Lung (tissue), 12 donors: ENCODE results near the gene RHOC. TPM values are rescaled to one million over a fixed set of nuclear protein-coding genes. Genes with fewer than 3 reads are reported as not detected.

Source experiments
- ATAC-seq: fragments of 200-7000 bp; cut with Tn5 transposase; one replicate; pipeline ENCODE4 v1.9.1; 2020; ENCODE audit warnings: moderate number of reproducible peaks; ENCODE audit not compliant: insufficient read depth, low FRiP score
- DNase-seq, 3 donors: peaks; one replicate each; pipeline ENCODE4 v3.0.0-alpha.2; 2013 to 2017
- H3K27ac ChIP-seq, 2 donors: one replicate each; pipeline ENCODE4 v1.5.1; 2013; ENCODE audit warnings: mild to moderate bottlenecking in 2 of 2, moderate library complexity in 2 of 2, control low read depth in 1 of 2, inconsistent platforms in 1 of 2, low read depth in 1 of 2, low read length in 1 of 2
- H3K27me3 ChIP-seq, 3 donors: one replicate each; pipeline ENCODE4 v1.5.1; 2013; ENCODE audit warnings: low read length in 2 of 3; ENCODE audit not compliant: control insufficient read depth in 3 of 3, insufficient read depth in 3 of 3
- H3K36me3 ChIP-seq, 4 donors: one replicate each; pipeline ENCODE4 v1.5.1; 2013; ENCODE audit warnings: low read length in 4 of 4, mild to moderate bottlenecking in 1 of 4, moderate library complexity in 1 of 4; ENCODE audit not compliant: control insufficient read depth in 4 of 4, insufficient read depth in 4 of 4
- H3K4me1 ChIP-seq, 5 donors: one replicate each; pipeline ENCODE4 v1.5.1; 2013; ENCODE audit warnings: low read length in 5 of 5, mild to moderate bottlenecking in 2 of 5, moderate library complexity in 1 of 5; ENCODE audit not compliant: control insufficient read depth in 5 of 5, insufficient read depth in 5 of 5
- H3K4me3 ChIP-seq: one replicate; pipeline ENCODE4 v1.5.1; 2013; ENCODE audit warnings: mild to moderate bottlenecking, control low read depth, moderate library complexity
- H3K9ac ChIP-seq, 2 donors: one replicate each; pipeline ENCODE4 v1.5.1; 2013; ENCODE audit warnings: low read length in 2 of 2, control low read depth in 1 of 2; ENCODE audit not compliant: insufficient read depth in 1 of 2
- H3K9me3 ChIP-seq, 4 donors: one replicate each; pipeline ENCODE4 v1.5.1; 2013; ENCODE audit warnings: low read length in 3 of 4, mild to moderate bottlenecking in 1 of 4, moderate library complexity in 1 of 4; ENCODE audit not compliant: control insufficient read depth in 4 of 4, insufficient read depth in 3 of 4
- CTCF ChIP-seq: IDR thresholded peaks from 2 replicates; pipeline ENCODE4 v1.5.1; 2012; ENCODE audit warnings: mild to moderate bottlenecking; ENCODE audit errors: control extremely low read depth, extremely low read depth
- WGBS, 2 donors: extraction: QIAGEN DNeasy Blood & Tissue Kit; methylation state at CpG; one replicate each; pipeline ENCODE4 v1.1.7; 2013; 5-methylcytosine and 5-hydroxymethylcytosine counted together
- polyA plus RNA-seq, 2 donors: library from polyadenylated mRNA; stranded (reverse); fragments of 200-250 nt; gene quantifications; one replicate each; pipeline ENCODE4 v1.2.1, GENCODE V29; 2013
- total RNA-seq, 2 donors: library from RNA; depleted of rRNA in 1 of 2; stranded (reverse); fragments of >200 nt in 1 of 2; gene quantifications; one replicate each; pipeline ENCODE4 v1.2.1, GENCODE V29; 2014 to 2021
- donor health status: control.
- donor health status: control.
- donor health status: Bipolar disorder and iron deficiency.
- donor health status: healthy.
- donor health status: DM: yes; HTN: yes; CAD: no.

The RHOC gene
- total and polyA plus RNA-seq, 4 donors: 125 to 243 (median 190) TPM

GRCh38 chr1:112698366-112699310, 8.3 kb downstream of the RHOC start:
- DNase-seq (no peak), ATAC-seq (no peak)
- Histone ChIP-seq H3K27me3 (no peaks in the 10 kb centered on the region), H3K27ac (peak overlapping the region; percentile 27 to 88), H3K36me3 (peaks cover 0 to 53% (median 40%) of the 10 kb centered on the region in 4 donors), H3K9ac (no peak overlapping the region), H3K4me1 (peaks cover 0 to 21% (median 14%) of the 10 kb centered on the region in 5 donors), H3K9me3 (no peaks in the 10 kb centered on the region), H3K4me3 (no peak overlapping the region)
- TF ChIP-seq CTCF: no peak
- WGBS, 2 donors: 63 to 77% methylated on average over 17 of the region's 17 CpGs

- ATAC-seq: no peak
Observed at GRCh38 chr1:112697781-112698201, 9.1 kb downstream of the RHOC start.

GRCh38 chr1:112696578-112697314, 10.2 kb downstream of the RHOC start:
- ATAC-seq: no peak

More at GRCh38 chr1:112697781-112698201, 9.1 kb downstream of the RHOC start:
- no peak overlapping the region for H3K4me3 ChIP-seq
- no peaks in the 10 kb centered on the region for H3K27me3 ChIP-seq
- no peak overlapping the region for H3K27ac ChIP-seq
- H3K4me1 ChIP-seq: peaks cover 0 to 18% (median 14%) of the 10 kb centered on the region in 5 donors
- H3K36me3 ChIP-seq: peaks cover 0 to 54% (median 43%) of the 10 kb centered on the region in 4 donors
- no peak for TF ChIP-seq CTCF
- 96 to 98% methylated on average over 9 of the region's 9 CpGs for WGBS, 2 donors
- H3K9me3 ChIP-seq: no peaks in the 10 kb centered on the region
- H3K9ac ChIP-seq: no peak overlapping the region
- no peak for DNase-seq

More at GRCh38 chr1:112696578-112697314, 10.2 kb downstream of the RHOC start:
- Histone ChIP-seq H3K36me3 (peaks cover 0 to 55% (median 48%) of the 10 kb centered on the region in 4 donors), H3K9ac (no peak overlapping the region), H3K4me3 (no peak overlapping the region), H3K27ac (peak overlapping the region in 1 of 2 donors; percentile 2), H3K27me3 (no peaks in the 10 kb centered on the region), H3K4me1 (peaks cover 0 to 18% (median 14%) of the 10 kb centered on the region in 5 donors), H3K9me3 (no peaks in the 10 kb centered on the region)
- 93 to 94% methylated on average over 7 of the region's 7 CpGs for WGBS, 2 donors
- DNase-seq: no peak
- no peak for TF ChIP-seq CTCF
